ENCODE results near the gene BCAS3.

The BCAS3 gene

DNA sequence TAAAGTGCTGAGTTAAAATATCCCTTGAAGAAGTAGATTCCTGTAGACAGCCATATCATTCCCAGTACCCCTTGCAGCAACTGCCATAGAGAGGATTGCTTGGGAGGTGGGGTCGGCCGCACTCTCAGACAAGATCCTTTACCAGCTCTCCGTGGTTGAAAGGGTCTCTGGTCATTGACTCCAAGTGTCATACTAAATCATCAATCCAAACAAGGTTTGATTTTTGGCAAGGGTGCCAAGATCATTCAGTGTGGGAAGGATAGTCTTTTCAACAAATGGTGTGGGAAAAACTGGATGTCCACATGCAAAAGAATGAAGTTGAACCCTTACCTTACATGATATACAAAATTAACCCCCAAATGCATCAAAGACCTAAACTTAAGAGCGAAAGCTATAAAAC is 743.8 kb downstream of the BCAS3 start:
- TF ChIP-seq EZH2phosphoT487 (IDR thresholded peaks at IDR 0.05; ENCODE audit: borderline replicate concordance, low read length) = no peak
- TF ChIP-seq, protein P1, sequence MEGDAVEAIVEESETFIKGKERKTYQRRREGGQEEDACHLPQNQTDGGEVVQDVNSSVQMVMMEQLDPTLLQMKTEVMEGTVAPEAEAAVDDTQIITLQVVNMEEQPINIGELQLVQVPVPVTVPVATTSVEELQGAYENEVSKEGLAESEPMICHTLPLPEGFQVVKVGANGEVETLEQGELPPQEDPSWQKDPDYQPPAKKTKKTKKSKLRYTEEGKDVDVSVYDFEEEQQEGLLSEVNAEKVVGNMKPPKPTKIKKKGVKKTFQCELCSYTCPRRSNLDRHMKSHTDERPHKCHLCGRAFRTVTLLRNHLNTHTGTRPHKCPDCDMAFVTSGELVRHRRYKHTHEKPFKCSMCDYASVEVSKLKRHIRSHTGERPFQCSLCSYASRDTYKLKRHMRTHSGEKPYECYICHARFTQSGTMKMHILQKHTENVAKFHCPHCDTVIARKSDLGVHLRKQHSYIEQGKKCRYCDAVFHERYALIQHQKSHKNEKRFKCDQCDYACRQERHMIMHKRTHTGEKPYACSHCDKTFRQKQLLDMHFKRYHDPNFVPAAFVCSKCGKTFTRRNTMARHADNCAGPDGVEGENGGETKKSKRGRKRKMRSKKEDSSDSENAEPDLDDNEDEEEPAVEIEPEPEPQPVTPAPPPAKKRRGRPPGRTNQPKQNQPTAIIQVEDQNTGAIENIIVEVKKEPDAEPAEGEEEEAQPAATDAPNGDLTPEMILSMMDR (IDR thresholded peaks at IDR 0.05; ENCODE audit: low read depth, low read length, poor library complexity, severe bottlenecking) = no peak
- Histone ChIP-seq H4K20me1 (ENCODE audit: control insufficient read depth, insufficient read depth, low read depth, low read length) (no peaks in the 10 kb centered on the region), H3K4me2 (ENCODE audit: low read length) (no peak overlapping the region), H3K36me3 (ENCODE audit: control insufficient read depth, low read length) (no peaks in the 10 kb centered on the region), H3F3A (ENCODE audit: control insufficient read depth, insufficient read depth) (no peaks in the 10 kb centered on the region), H3K27ac (ENCODE audit: low read depth, low read length) (no peak overlapping the region), H3K4me1 (ENCODE audit: control insufficient read depth, low read length) (no peaks in the 10 kb centered on the region), H3K9me3 (ENCODE audit: control insufficient read depth, insufficient read depth, low read length) (no peaks in the 10 kb centered on the region), H3K9me2 (replicated peaks; ENCODE audit: control insufficient read depth, low read length) (no peaks in the 10 kb centered on the region), H3K4me3 (ENCODE audit: low read length) (no peak overlapping the region), H3K27me3 (ENCODE audit: control insufficient read depth, low read length) (peaks cover 9% of the 10 kb centered on the region), H3K79me2 (ENCODE audit: control insufficient read depth, low read length) (no peaks in the 10 kb centered on the region)

DNA sequence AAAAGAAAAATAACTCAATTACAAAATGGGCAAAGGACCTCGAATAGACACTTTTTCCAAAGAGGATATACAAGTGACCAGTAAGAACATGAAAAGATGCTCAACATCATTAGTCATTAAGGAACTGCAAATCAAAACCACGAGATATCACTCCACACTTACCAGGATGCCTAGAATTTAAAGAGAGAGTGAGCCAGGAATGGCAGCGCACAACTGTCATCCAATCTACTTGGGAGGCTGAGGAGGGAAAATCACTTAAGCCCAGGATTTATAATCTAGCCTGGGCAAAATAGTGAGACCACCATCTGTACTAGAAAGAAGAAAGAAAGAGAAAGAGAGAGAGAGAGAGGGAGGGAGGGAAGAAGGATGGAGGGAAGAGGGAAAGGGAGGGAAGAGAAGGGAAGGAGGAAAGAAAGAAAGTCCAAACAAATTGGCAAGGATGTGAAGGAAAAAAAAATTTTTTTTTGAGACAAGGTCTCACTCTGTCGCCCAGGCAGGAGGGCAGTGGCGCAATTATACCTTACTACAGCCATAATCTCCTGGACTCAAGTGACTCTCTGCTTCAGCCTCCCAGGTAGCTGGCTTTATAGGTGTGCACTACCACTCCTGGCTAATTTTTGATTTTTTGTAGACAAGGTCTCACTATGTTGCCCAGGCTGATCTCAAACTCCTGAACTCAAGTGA is 744.6 kb downstream of the BCAS3 start:
- Histone ChIP-seq H3K9me3 (ENCODE audit: control insufficient read depth, insufficient read depth, low read length) (no peaks in the 10 kb centered on the region), H3K9me2 (replicated peaks; ENCODE audit: control insufficient read depth, low read length) (no peaks in the 10 kb centered on the region), H4K20me1 (ENCODE audit: control insufficient read depth, insufficient read depth, low read depth, low read length) (no peaks in the 10 kb centered on the region), H3K27me3 (ENCODE audit: control insufficient read depth, low read length) (peaks cover 10% of the 10 kb centered on the region), H3K36me3 (ENCODE audit: control insufficient read depth, low read length) (no peaks in the 10 kb centered on the region), H3K4me2 (ENCODE audit: low read length) (no peak overlapping the region), H3K4me1 (ENCODE audit: control insufficient read depth, low read length) (no peaks in the 10 kb centered on the region), H3K4me3 (ENCODE audit: low read length) (no peak overlapping the region), H3K27ac (ENCODE audit: low read depth, low read length) (no peak overlapping the region), H3K79me2 (ENCODE audit: control insufficient read depth, low read length) (no peaks in the 10 kb centered on the region), H3F3A (ENCODE audit: control insufficient read depth, insufficient read depth) (no peaks in the 10 kb centered on the region)
- TF ChIP-seq EZH2phosphoT487 (IDR thresholded peaks at IDR 0.05; ENCODE audit: borderline replicate concordance, low read length) = no peak
- TF ChIP-seq, protein P1 (IDR thresholded peaks at IDR 0.05; ENCODE audit: low read depth, low read length, poor library complexity, severe bottlenecking) = no peak

DNA sequence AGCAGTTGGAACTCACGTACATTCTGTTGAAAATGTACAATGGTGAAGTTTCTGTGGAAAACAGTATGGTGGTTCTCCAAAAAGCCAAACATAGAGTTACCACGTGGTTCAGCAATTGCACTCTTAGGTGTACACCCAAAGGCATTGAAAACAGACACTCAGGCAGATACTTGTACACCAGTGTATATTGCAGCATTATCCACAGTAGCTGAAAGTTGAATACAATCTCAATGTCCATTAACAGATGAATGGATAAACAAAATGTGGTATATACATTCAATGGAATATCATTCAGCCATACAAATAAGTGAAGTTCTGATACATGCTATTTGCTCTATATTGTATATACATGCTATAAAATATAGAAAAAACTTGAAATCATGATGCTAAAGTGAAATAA is 745.2 kb downstream of the BCAS3 start:
- Histone ChIP-seq H3K4me2 (ENCODE audit: low read length) (no peak overlapping the region), H3K4me3 (ENCODE audit: low read length) (no peak overlapping the region), H3K9me3 (ENCODE audit: control insufficient read depth, insufficient read depth, low read length) (no peaks in the 10 kb centered on the region), H3K9me2 (replicated peaks; ENCODE audit: control insufficient read depth, low read length) (no peaks in the 10 kb centered on the region), H3K27me3 (ENCODE audit: control insufficient read depth, low read length) (peaks cover 15% of the 10 kb centered on the region), H3K27ac (ENCODE audit: low read depth, low read length) (no peak overlapping the region), H3K79me2 (ENCODE audit: control insufficient read depth, low read length) (no peaks in the 10 kb centered on the region), H3K36me3 (ENCODE audit: control insufficient read depth, low read length) (no peaks in the 10 kb centered on the region), H4K20me1 (ENCODE audit: control insufficient read depth, insufficient read depth, low read depth, low read length) (no peaks in the 10 kb centered on the region), H3F3A (ENCODE audit: control insufficient read depth, insufficient read depth) (no peaks in the 10 kb centered on the region), H3K4me1 (ENCODE audit: control insufficient read depth, low read length) (no peaks in the 10 kb centered on the region)
- no peak for TF ChIP-seq EZH2phosphoT487 (IDR thresholded peaks at IDR 0.05; ENCODE audit: borderline replicate concordance, low read length)

DNA sequence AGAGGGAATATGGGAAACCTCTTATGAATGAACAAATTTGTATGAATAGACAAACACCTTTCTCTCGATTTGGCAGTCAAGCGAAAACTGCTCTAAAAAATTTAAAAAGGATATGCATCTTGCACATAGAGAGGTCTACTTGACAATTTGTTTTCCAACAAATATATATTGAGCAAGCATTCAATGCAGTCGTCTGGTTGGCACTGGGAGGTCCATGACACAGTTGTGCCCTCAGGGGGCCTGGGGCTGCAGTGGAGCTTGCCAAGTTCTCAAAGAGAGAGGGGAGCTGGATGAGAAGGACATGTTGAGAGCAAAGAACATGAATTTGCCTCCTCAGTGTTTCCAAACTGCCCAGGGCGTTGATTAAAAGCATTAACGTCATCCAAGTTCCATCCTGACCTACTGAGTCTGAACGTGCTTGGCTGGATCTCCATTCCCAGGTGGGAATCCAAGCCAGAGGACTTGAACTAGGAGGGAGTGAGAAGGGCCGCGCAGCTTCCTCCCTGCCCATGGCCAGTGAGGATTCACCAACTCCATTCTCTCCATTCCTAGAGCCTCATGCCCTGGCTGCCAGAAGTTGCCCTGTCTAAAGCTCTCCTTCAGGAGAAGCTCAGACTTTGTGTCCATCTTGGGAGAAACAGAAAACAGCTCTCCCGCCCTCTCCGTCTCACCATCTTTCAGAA is 746.5 kb downstream of the BCAS3 start:
- H3K4me2 ChIP-seq (ENCODE audit: low read length) = no peak overlapping the region
- H3K4me1 ChIP-seq (ENCODE audit: control insufficient read depth, low read length) = no peaks in the 10 kb centered on the region
- peaks cover 16% of the 10 kb centered on the region for H3K27me3 ChIP-seq (ENCODE audit: control insufficient read depth, low read length)
- H3K4me3 ChIP-seq (ENCODE audit: low read length) = no peak overlapping the region
- H4K20me1 ChIP-seq (ENCODE audit: control insufficient read depth, insufficient read depth, low read depth, low read length) = no peaks in the 10 kb centered on the region
- no peak overlapping the region for H3K27ac ChIP-seq (ENCODE audit: low read depth, low read length)
- TF ChIP-seq, protein P1 (IDR thresholded peaks at IDR 0.05; ENCODE audit: low read depth, low read length, poor library complexity, severe bottlenecking) = no peak
- no peak for TF ChIP-seq EZH2phosphoT487 (IDR thresholded peaks at IDR 0.05; ENCODE audit: borderline replicate concordance, low read length)
- H3K36me3 ChIP-seq (ENCODE audit: control insufficient read depth, low read length) = no peaks in the 10 kb centered on the region
- H3F3A ChIP-seq (ENCODE audit: control insufficient read depth, insufficient read depth) = no peaks in the 10 kb centered on the region
- H3K9me3 ChIP-seq (ENCODE audit: control insufficient read depth, insufficient read depth, low read length) = no peaks in the 10 kb centered on the region
- no peaks in the 10 kb centered on the region for H3K9me2 ChIP-seq (replicated peaks; ENCODE audit: control insufficient read depth, low read length)
- no peaks in the 10 kb centered on the region for H3K79me2 ChIP-seq (ENCODE audit: control insufficient read depth, low read length)

Data from DOHH2 (cell line).